ENCODE data around the gene C21orf58.

C21orf58 gene

DNA sequence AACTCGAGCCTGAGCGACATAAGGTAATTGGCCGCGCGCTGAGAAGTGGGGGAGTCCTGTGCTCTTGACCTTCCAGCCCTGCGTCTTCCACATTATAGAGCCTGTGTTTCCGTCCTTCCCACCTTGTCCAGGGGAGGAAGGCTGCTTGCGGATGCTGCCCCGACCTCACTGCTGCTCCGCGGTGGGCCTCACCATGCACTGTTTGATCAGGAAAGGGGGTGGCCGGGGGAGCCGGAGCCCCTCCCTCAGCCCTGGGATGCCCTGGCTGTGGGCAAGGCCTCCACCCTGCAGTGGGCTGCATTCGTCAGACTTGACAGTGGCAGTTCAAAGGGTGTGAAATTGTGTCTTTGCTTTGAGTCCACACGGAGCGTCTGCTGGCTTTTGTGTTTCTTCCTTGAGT, 30.4 kb upstream of the C21orf58 start:
- no peak for DNase-seq (ENCODE audit: low read depth in 2 of 3, low spot score in 1 of 3)

DNA sequence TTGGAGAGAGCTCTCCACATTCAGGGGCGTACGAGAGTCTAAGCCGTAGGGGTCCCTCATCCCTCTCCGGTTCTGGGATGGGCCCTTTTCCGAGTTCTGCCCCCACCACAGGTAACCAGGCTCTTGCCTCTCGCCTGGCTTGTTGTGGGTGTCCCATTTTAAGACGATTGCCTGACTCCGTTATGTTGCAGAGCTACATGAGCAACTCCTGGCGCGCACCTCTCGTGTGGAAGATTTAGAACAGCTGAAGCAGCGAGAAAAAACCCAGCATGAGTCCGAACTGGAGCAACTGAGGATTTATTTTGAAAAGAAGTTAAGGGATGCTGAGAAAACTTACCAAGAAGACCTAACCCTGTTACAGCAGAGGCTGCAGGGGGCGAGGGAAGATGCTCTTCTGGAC, 29.2 kb upstream of the C21orf58 start:
- DNase-seq (ENCODE audit: low read depth in 2 of 3, low spot score in 1 of 3), result no peak

- no peak for DNase-seq (ENCODE audit: low read depth in 2 of 3, low spot score in 1 of 3)
These were observed 28.5 kb upstream of the C21orf58 start for GRCh38 chr21:46352164-46352515.

DNA sequence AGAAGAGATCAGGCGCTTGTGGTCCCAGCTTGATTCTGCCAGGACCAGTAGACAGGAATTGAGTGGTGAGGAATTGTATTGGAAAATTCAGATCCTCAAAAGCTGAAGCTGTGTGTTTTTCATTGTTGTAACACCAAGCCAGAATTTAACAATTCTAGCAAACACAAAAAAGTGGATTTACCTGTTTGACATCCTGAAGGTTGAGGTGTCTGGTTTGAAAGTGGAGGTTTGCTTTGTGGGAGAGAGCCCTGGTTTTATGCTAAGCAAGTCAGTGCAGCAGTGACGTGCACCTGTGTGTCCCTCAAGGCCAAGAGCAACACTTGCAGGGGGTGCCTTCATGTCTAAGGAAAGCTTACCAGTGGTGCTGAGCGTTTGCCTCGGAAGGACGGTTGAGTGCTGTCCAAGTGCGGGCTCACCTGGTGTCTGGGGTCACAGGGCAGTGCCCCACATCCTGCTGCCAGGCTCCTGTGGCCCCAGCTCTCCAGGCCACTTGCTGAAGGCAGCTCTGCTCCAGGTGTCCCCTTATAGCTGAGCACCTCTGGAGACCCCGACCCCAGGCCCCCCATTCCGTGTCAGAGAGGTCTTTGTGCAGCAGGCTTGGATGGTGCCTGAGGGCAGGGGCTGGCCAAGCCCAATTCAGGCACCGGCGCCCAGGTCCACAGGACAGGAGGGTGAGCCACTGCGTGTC, 27.9 kb upstream of the C21orf58 start:
- no peak for DNase-seq (ENCODE audit: low read depth in 2 of 3, low spot score in 1 of 3)

DNA sequence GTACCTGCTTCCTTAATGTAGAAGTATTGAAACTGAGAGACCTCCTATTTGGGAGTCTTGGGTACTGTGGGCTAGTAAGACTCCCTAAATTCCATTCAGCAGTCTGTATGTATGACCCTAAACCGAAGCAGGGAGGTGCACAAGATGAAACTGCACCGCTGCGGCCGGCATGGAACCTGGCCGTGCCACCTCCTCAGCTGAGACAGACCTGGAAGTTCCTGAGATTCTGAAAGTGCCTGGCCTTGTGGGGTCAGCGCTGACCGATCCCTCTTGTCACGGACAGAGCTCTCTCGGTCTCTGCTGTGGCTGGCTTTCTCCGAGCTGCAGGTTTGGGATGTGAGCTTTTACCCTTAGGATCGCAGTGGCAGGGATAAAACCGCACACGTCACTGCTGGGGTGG, 27.3 kb upstream of the C21orf58 start:
- DNase-seq (ENCODE audit: low read depth in 2 of 3, low spot score in 1 of 3), result no peak

DNA sequence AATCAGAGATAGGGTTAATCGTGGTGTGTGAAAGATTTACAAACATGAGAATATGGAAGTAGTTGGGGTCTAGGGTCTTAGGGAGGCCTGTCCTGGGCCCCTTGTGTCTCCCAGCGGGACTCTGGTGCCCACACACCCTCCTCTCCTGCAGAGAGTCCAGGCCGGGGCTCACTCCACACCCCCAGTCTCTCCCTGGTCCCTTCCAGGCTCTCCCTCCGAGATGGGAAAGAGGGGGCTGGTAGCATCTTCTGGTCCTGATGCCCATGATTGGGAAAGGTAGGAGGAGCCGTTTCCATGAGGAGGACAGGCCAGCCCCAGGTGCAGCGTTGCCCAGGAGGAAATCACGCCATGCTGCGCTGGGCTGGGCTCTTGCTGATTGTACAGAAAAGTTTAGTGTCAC, 26.9 kb upstream of the C21orf58 start:
- no peak for DNase-seq (ENCODE audit: low read depth in 2 of 3, low spot score in 1 of 3)

GRCh38 chr21:46349134-46349760, 25.6 kb upstream of the C21orf58 start:
- DNase-seq (ENCODE audit: low read depth in 2 of 3, low spot score in 1 of 3), result no peak

GRCh38 chr21:46347791-46348381, 24.2 kb upstream of the C21orf58 start:
- no peak for DNase-seq (ENCODE audit: low read depth in 2 of 3, low spot score in 1 of 3)

GRCh38 chr21:46347203-46347550, 23.5 kb upstream of the C21orf58 start:
- DNase-seq (ENCODE audit: low read depth in 2 of 3, low spot score in 1 of 3), result no peak

DNA sequence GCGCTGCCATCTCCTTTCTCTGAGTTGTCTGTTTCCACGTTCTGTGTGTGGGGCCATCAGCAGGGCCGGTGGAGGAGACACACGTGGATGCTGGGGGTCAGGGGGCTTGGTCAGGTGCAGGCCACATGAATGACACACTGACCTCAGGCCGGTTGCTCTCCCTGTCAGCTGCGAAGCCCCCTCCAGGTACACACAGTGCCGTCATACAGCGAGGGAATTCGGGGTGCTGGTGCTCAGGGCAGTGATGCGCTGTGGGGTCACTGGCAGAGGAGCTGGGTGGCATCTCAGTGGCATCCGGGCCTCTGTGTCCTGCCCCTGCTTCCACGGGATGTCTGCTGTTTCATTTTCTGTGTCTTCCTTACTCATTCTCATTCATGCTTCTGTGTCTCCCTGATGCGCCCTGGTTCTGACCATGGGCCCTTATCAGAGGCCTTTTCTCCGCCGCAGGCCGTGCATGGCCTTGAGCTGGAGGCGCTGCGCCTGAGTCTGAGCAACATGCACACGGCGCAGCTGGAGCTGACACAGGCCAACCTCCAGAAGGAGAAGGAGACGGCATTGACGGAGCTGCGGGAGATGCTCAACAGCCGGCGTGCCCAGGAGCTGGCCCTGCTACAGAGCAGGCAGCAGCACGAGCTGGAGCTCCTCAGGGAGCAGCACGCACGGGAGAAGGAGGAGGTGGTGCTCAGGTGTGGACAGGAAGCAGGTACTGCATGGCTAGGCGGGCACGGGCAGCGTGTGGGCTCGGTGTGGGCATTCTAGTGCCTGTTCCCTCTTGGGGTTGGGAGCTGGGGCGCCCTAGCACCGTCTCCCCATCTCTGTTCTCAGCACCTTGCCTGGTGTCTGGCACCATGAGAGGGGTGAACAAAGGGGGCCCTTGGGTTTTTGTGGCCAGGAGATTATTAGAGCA, 22.9 kb upstream of the C21orf58 start:
- DNase-seq (ENCODE audit: low read depth in 2 of 3, low spot score in 1 of 3), result no peak

DNA sequence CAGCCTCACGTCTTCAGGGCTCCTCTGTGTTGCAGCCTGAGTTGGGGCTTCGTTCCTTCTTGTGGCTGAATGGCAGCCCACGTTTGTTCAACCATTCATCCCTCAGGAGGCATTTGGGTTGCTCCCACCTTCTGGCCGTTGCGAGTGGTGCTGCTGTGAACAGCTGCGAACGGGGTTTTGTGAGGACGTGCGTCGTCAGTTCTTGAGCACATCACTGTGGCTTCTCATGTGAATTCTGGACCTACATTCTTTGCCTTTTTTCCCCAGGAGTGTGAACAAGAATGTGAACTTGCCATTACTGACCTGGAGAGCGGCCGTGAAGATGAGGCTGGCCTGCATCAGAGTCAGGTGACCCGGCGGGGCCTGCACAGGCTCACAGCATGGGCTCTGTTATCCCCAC, 22.2 kb upstream of the C21orf58 start:
- DNase-seq (ENCODE audit: low read depth in 2 of 3, low spot score in 1 of 3), result no peak

- DNase-seq (ENCODE audit: low read depth in 2 of 3, low spot score in 1 of 3), result no peak
These were observed 20.7 kb upstream of the C21orf58 start for GRCh38 chr21:46344219-46344915.

GRCh38 chr21:46340998-46341397, 17.3 kb upstream of the C21orf58 start:
- no peak for DNase-seq (ENCODE audit: low read depth in 2 of 3, low spot score in 1 of 3)

- no peak for DNase-seq (ENCODE audit: low read depth in 2 of 3, low spot score in 1 of 3)
These were observed 12.9 kb upstream of the C21orf58 start for GRCh38 chr21:46336603-46337002.

GRCh38 chr21:46334351-46335140, 10.9 kb upstream of the C21orf58 start:
- no peak for DNase-seq (ENCODE audit: low read depth in 2 of 3, low spot score in 1 of 3)

GRCh38 chr21:46329796-46330195, 6.1 kb upstream of the C21orf58 start:
- no peak for DNase-seq (ENCODE audit: low read depth in 2 of 3, low spot score in 1 of 3)

- DNase-seq (ENCODE audit: low read depth in 2 of 3, low spot score in 1 of 3), result no peak
These were observed 4.5 kb upstream of the C21orf58 start for GRCh38 chr21:46328151-46328550.

DNA sequence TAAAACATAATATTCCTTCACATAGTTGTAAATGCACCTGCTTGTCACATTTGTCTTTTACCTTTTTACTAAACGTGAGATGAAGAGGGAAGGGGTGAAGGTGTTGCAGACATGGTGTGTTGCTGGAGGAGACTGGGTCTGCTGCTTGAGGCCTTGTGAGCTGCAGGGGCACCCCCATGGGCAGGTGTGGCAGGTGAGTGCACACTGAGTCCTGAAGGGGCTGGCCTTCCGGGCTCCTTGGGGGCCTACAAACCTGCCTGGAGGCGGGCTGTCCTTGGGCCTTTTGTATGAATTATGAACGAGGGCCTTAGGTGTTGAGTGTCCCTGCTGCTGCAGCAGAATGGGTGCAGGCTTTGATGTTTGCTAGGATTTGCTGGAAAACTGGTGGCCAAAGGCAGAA, 4.0 kb upstream of the C21orf58 start:
- no peak for DNase-seq (ENCODE audit: low read depth in 2 of 3, low spot score in 1 of 3)

- no peak for DNase-seq (ENCODE audit: low read depth in 2 of 3, low spot score in 1 of 3)
These were observed 2.5 kb upstream of the C21orf58 start for GRCh38 chr21:46326110-46326703.
